H9 (cell line): ENCODE data around the gene DNAJC30. TPM values are rescaled to one million over a fixed set of nuclear protein-coding genes. Genes with fewer than 3 reads are reported as not detected.

ENCODE experiments used
- DNase-seq: peaks from one replicate; pipeline ENCODE4 v3.0.0-alpha.2; 2017
- H2AFZ ChIP-seq: one replicate; pipeline ENCODE4 v1.6.1; 2013; ENCODE audit warnings: mild to moderate bottlenecking, low read length, control low read depth, moderate library complexity
- H2AK5ac ChIP-seq: 2 replicates; pipeline ENCODE4 v1.6.1; 2013; ENCODE audit warnings: low read length, control low read depth, mixed read lengths; ENCODE audit not compliant: insufficient read length
- H2BK120ac ChIP-seq: one replicate; pipeline ENCODE4 v1.6.1; 2013; ENCODE audit warnings: low read depth, mild to moderate bottlenecking, low read length, control low read depth, inconsistent platforms; ENCODE audit not compliant: poor library complexity, severe bottlenecking
- H2BK12ac ChIP-seq: 2 replicates; pipeline ENCODE4 v1.6.1; 2013; ENCODE audit warnings: low read length, control low read depth, mixed read lengths, low read depth; ENCODE audit not compliant: insufficient read length
- H2BK15ac ChIP-seq: 2 replicates; pipeline ENCODE4 v1.6.1; 2013; ENCODE audit warnings: low read depth, low read length, control low read depth
- H2BK20ac ChIP-seq: one replicate; pipeline ENCODE4 v1.6.1; 2013; ENCODE audit warnings: low read depth, mild to moderate bottlenecking, low read length, control low read depth, inconsistent platforms; ENCODE audit not compliant: poor library complexity, severe bottlenecking
- H2BK5ac ChIP-seq: 2 replicates; pipeline ENCODE4 v1.6.1; 2013; ENCODE audit warnings: low read length, control low read depth, mixed read lengths; ENCODE audit not compliant: insufficient read length
- H3K14ac ChIP-seq: 2 replicates; pipeline ENCODE4 v1.6.1; 2013; ENCODE audit warnings: low read length, control low read depth; ENCODE audit not compliant: insufficient read depth
- H3K18ac ChIP-seq: 2 replicates; pipeline ENCODE4 v1.6.1; 2013; ENCODE audit warnings: low read depth, mild to moderate bottlenecking, mixed read lengths, low read length, control low read depth; ENCODE audit not compliant: insufficient read length
- H3K23ac ChIP-seq: 2 replicates; pipeline ENCODE4 v1.6.1; 2013; ENCODE audit warnings: low read length, control low read depth, mixed read lengths, low read depth; ENCODE audit not compliant: insufficient read length
- H3K23me2 ChIP-seq: 2 replicates; pipeline ENCODE4 v1.6.1; 2013; ENCODE audit warnings: low read depth, mild to moderate bottlenecking, mixed read lengths, low read length, control low read depth; ENCODE audit not compliant: insufficient read length, poor library complexity, severe bottlenecking
- H3K27ac ChIP-seq: 2 replicates; pipeline ENCODE4 v1.5.1; 2013; ENCODE audit warnings: low read length, control low read depth, mixed read lengths, low read depth; ENCODE audit not compliant: insufficient read length
- H3K27me3 ChIP-seq: 2 replicates; pipeline ENCODE4 v1.6.1; 2013; ENCODE audit warnings: low read length, control low read depth, inconsistent platforms; ENCODE audit not compliant: insufficient read depth
- H3K4ac ChIP-seq: 2 replicates; pipeline ENCODE4 v1.6.1; 2013; ENCODE audit warnings: low read depth, mild to moderate bottlenecking, control low read depth, inconsistent platforms, low read length, moderate library complexity
- H3K4me1 ChIP-seq: 2 replicates; pipeline ENCODE4 v1.6.1; 2013; ENCODE audit warnings: low read length, control low read depth, inconsistent platforms; ENCODE audit not compliant: insufficient read depth
- H3K4me2 ChIP-seq: 2 replicates; pipeline ENCODE4 v1.6.1; 2013; ENCODE audit warnings: low read length, control low read depth, mixed read lengths; ENCODE audit not compliant: insufficient read length, insufficient read depth
- H3K56ac ChIP-seq: 2 replicates; pipeline ENCODE4 v1.6.1; 2013; ENCODE audit warnings: low read depth, mild to moderate bottlenecking, mixed read lengths, low read length, control low read depth; ENCODE audit not compliant: insufficient read length
- H3K79me1 ChIP-seq: 2 replicates; pipeline ENCODE4 v1.6.1; 2013; ENCODE audit warnings: low read depth, mild to moderate bottlenecking, moderate library complexity, low read length, control low read depth, inconsistent platforms; ENCODE audit not compliant: insufficient read depth, poor library complexity, severe bottlenecking
- H3K79me2 ChIP-seq: 2 replicates; pipeline ENCODE4 v1.6.1; 2013; ENCODE audit warnings: low read length, control low read depth, inconsistent platforms; ENCODE audit not compliant: insufficient read depth
- H3K9ac ChIP-seq: 2 replicates; pipeline ENCODE4 v1.6.1; 2013; ENCODE audit warnings: low read length, control low read depth, mixed read lengths; ENCODE audit not compliant: insufficient read length; ENCODE audit errors: extremely low read depth
- H3K9me3 ChIP-seq: one replicate; pipeline ENCODE4 v1.6.1; 2013; ENCODE audit warnings: low read depth, low read length, inconsistent platforms; ENCODE audit not compliant: control insufficient read depth
- H3T11ph ChIP-seq: one replicate; pipeline ENCODE4 v1.6.1; 2013; ENCODE audit warnings: mild to moderate bottlenecking, low read length, control low read depth, inconsistent platforms
- H4K20me1 ChIP-seq: one replicate; pipeline ENCODE4 v1.6.1; 2013; ENCODE audit not compliant: control insufficient read depth, insufficient read length, insufficient read depth
- H4K5ac ChIP-seq: 2 replicates; pipeline ENCODE4 v1.6.1; 2013; ENCODE audit warnings: low read depth, mild to moderate bottlenecking, mixed read lengths, low read length, control low read depth; ENCODE audit not compliant: insufficient read length
- H4K8ac ChIP-seq: replicated peaks from 2 replicates; pipeline ENCODE4 v1.6.1; 2013; ENCODE audit warnings: low read length, control low read depth, mixed read lengths, low read depth; ENCODE audit not compliant: insufficient read length
- H4K91ac ChIP-seq: 2 replicates; pipeline ENCODE4 v1.6.1; 2013; ENCODE audit warnings: low read depth, mild to moderate bottlenecking, moderate library complexity, mixed read lengths, low read length, control low read depth; ENCODE audit not compliant: insufficient read length
- H3K27ac Mint-ChIP-seq, 3 experiments: 2 replicates in 2 of 3; 3 replicates in 1 of 3; pipeline ENCODE4 v1.8.0; 2020 to 2021; ENCODE audit warnings: mixed read lengths in 3 of 3, mild to moderate bottlenecking in 1 of 3, moderate library complexity in 1 of 3
- H3K27me3 Mint-ChIP-seq: 2 replicates; pipeline ENCODE4 v1.8.0; 2021; ENCODE audit warnings: low read depth, mild to moderate bottlenecking, moderate library complexity, mixed read lengths
- H3K36me3 Mint-ChIP-seq, 3 experiments: 2 replicates in 2 of 3; 3 replicates in 1 of 3; pipeline ENCODE4 v1.8.0; 2020 to 2021; ENCODE audit warnings: low read depth in 3 of 3, mixed read lengths in 3 of 3; ENCODE audit not compliant: insufficient read depth in 1 of 3
- H3K4me1 Mint-ChIP-seq, 2 experiments: 2 replicates each; pipeline ENCODE4 v1.8.0; 2020; ENCODE audit warnings: mixed read lengths in 2 of 2
- H3K4me3 Mint-ChIP-seq, 2 experiments: 2 replicates in 1 of 2; 3 replicates in 1 of 2; pipeline ENCODE4 v1.8.0; 2020 to 2021; ENCODE audit warnings: mild to moderate bottlenecking in 2 of 2, mixed read lengths in 2 of 2, moderate library complexity in 1 of 2
- H3K9me3 Mint-ChIP-seq, 2 experiments: 2 replicates in 1 of 2; 3 replicates in 1 of 2; pipeline ENCODE4 v1.8.0; 2020; ENCODE audit warnings: mild to moderate bottlenecking in 2 of 2, mixed read lengths in 2 of 2, moderate library complexity in 1 of 2
- WGBS: extraction: QIAGEN DNeasy Blood & Tissue Kit; methylation state at CpG from one replicate; pipeline ENCODE4 v1.1.7; 2013; ENCODE audit warnings: missing lambda C conversion rate, low lambda C conversion rate, mixed read lengths; ENCODE audit not compliant: insufficient read length; ENCODE audit errors: extremely low coverage; 5-methylcytosine and 5-hydroxymethylcytosine counted together
- total RNA-seq: library from RNA; stranded (reverse); gene quantifications from 2 replicates; pipeline ENCODE4 v1.2.1, GENCODE V29; 2021
- TF ChIP-seq, protein P1 (sequence below): fragments of 200-600 bp; sonication (generic); conservative IDR thresholded peaks from 3 replicates; pipeline ENCODE4 v1.8.0; 2021; ENCODE audit warnings: antibody characterized with exemption, mild to moderate bottlenecking

DNAJC30 gene
- total RNA-seq, 1 experiment from 2014 or later, result 8.1 TPM

DNA sequence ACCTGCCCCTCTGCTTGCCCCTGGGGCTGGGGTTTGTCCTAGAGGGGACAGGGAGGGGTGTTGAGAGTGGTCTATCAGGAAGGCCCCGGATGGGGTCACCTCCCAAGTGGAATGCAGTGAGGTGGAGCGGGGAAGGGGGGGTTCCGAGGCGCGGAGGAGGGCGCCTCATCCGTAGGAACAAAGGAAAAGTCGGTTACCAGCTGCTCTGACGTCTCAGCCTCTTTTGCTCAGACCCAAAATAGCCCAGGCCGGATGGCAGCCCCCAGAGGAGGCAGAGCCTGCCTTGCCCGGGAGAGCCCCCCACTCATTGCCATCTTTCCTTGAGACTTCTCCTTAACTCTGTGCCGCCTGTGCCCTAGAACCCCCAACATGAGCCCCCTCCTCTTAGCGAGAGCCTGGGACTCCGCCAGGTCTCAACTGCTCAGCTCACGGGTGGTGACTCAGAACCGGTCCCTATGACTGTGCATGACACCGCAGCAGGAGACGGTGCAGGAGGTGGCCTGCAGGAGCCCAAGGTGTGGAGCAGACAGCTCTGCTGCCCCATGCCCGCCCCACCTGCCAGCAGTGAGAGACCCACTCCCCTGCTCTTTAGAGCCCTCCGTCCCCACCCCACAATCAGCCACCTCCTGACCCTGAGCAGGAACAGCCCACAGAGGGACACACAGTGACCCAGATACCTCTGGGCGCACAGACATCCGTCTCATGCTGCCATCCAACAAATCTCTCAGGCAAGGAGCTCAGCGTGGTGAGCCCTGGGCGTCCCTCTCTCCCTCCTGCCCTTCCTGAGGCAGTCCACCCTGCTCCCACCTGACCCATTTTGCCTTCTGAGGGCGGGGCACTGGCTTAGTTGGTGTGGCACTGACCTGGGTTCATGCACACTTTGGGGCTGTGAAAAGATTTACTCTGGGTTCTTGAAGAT is 23.1 kb upstream of the DNAJC30 start:
- no peak overlapping the region for H2AK5ac ChIP-seq
- H4K8ac ChIP-seq, result no peak overlapping the region
- H4K20me1 ChIP-seq, result no peaks in the 10 kb centered on the region
- H3K23me2 ChIP-seq, result peaks cover 2% of the 10 kb centered on the region
- no peaks in the 10 kb centered on the region for H3K9me3 ChIP-seq
- H4K91ac ChIP-seq, result no peak overlapping the region
- no peak overlapping the region for H3K27ac ChIP-seq
- no peak for DNase-seq
- H3K27ac Mint-ChIP-seq, result no peak overlapping the region; a peak in 1 of 7 replicates
- no peak overlapping the region for H2BK20ac ChIP-seq
- H3K56ac ChIP-seq, result no peak overlapping the region
- no peak overlapping the region for H3K23ac ChIP-seq
- no peak overlapping the region for H2BK15ac ChIP-seq
- peaks cover 9 to 17% (median 17%) of the 10 kb centered on the region in 3 experiments; a peak in 6 of 7 replicates for H3K36me3 Mint-ChIP-seq
- no peak overlapping the region for H3T11ph ChIP-seq
- no CpG with 5 or more reads among the region's 25 CpGs for WGBS
- no peak overlapping the region for H2BK120ac ChIP-seq
- no peak overlapping the region for H4K5ac ChIP-seq
- H3K27me3 ChIP-seq, result no peaks in the 10 kb centered on the region
- H3K79me2 ChIP-seq, result no peaks in the 10 kb centered on the region
- H3K4me1 ChIP-seq, result no peaks in the 10 kb centered on the region; the same call in 1 of the 2 replicates
- no peak overlapping the region for H3K9ac ChIP-seq
- H3K14ac ChIP-seq, result no peak overlapping the region
- H2BK5ac ChIP-seq, result no peak overlapping the region
- no peaks in the 10 kb centered on the region for H3K79me1 ChIP-seq
- no peak overlapping the region for H3K4me3 Mint-ChIP-seq
- H3K18ac ChIP-seq, result no peak overlapping the region
- H3K4me1 Mint-ChIP-seq, result peaks cover 9 to 38% of the 10 kb centered on the region in 2 experiments
- H3K4me2 ChIP-seq, result no peak overlapping the region
- peaks cover 2% of the 10 kb centered on the region for H3K27me3 Mint-ChIP-seq
- H3K4ac ChIP-seq, result no peak overlapping the region
- H3K9me3 Mint-ChIP-seq, result no peaks in the 10 kb centered on the region
- H2BK12ac ChIP-seq, result no peak overlapping the region
- H2AFZ ChIP-seq, result no peak overlapping the region
- TF ChIP-seq, protein P1, sequence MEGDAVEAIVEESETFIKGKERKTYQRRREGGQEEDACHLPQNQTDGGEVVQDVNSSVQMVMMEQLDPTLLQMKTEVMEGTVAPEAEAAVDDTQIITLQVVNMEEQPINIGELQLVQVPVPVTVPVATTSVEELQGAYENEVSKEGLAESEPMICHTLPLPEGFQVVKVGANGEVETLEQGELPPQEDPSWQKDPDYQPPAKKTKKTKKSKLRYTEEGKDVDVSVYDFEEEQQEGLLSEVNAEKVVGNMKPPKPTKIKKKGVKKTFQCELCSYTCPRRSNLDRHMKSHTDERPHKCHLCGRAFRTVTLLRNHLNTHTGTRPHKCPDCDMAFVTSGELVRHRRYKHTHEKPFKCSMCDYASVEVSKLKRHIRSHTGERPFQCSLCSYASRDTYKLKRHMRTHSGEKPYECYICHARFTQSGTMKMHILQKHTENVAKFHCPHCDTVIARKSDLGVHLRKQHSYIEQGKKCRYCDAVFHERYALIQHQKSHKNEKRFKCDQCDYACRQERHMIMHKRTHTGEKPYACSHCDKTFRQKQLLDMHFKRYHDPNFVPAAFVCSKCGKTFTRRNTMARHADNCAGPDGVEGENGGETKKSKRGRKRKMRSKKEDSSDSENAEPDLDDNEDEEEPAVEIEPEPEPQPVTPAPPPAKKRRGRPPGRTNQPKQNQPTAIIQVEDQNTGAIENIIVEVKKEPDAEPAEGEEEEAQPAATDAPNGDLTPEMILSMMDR, result no peak
